ENCODE results near the gene ASPSCR1. TPM values are rescaled to one million over a fixed set of nuclear protein-coding genes. Genes with fewer than 3 reads are reported as not detected.

The ASPSCR1 gene
- total RNA-seq, 2 donors from 2014 or later = 17.9 to 57.4 TPM

- intact Hi-C loops (cut with DNase I) = no loop called here
- peaks cover 8 to 24% of the 10 kb centered on the region in 2 donors for H3K36me3 ChIP-seq (replicated peaks in 1 of 2; ENCODE audit: insufficient read depth in 1 of 2, low read depth in 2 of 2)
- WGBS, 2 donors = 90 to 96% methylated on average over 17 to 27 of the region's 28 CpGs
Measured at GRCh38 chr17:82055965-82056728, 78.7 kb downstream of the ASPSCR1 start.

GRCh38 chr17:82056729-82057621, 79.5 kb downstream of the ASPSCR1 start:
- Histone ChIP-seq H3K9me3 (no peaks in the 10 kb centered on the region), H3K27ac (no peak overlapping the region), H3K27me3 (no peaks in the 10 kb centered on the region), H3K4me1 (peaks cover 18% of the 10 kb centered on the region), H3K36me3 (replicated peaks in 1 of 2; ENCODE audit: insufficient read depth in 1 of 2, low read depth in 2 of 2) (peaks cover 8 to 28% of the 10 kb centered on the region in 2 donors), H3K4me3 (no peak overlapping the region)
- TF ChIP-seq CTCF (IDR thresholded peaks at IDR 0.05) = no peak
- TF ChIP-seq POLR2A (IDR thresholded peaks at IDR 0.05) = no peak
- intact Hi-C loops (cut with DNase I) = no loop called here
- ATAC-seq (no peak), DNase-seq (no peak)
- WGBS, 2 donors = 82 to 91% methylated on average over 13 to 26 of the region's 29 CpGs

More at GRCh38 chr17:82055965-82056728, 78.7 kb downstream of the ASPSCR1 start:
- no peak for DNase-seq
- peaks cover 18% of the 10 kb centered on the region for H3K4me1 ChIP-seq
- H3K27me3 ChIP-seq = no peaks in the 10 kb centered on the region
- H3K4me3 ChIP-seq = no peak overlapping the region
- H3K9me3 ChIP-seq = no peaks in the 10 kb centered on the region
- ATAC-seq = no peak
- no peak overlapping the region for H3K27ac ChIP-seq
- TF ChIP-seq POLR2A (IDR thresholded peaks at IDR 0.05) = no peak
- no peak for TF ChIP-seq CTCF (IDR thresholded peaks at IDR 0.05)

GRCh38 chr17:82058230-82058854, 80.9 kb downstream of the ASPSCR1 start:
- Histone ChIP-seq H3K4me1 (peaks cover 10% of the 10 kb centered on the region), H3K27ac (no peak overlapping the region), H3K4me3 (no peak overlapping the region), H3K9me3 (no peaks in the 10 kb centered on the region), H3K27me3 (no peaks in the 10 kb centered on the region), H3K36me3 (replicated peaks in 1 of 2; ENCODE audit: insufficient read depth in 1 of 2, low read depth in 2 of 2) (peaks cover 8 to 28% of the 10 kb centered on the region in 2 donors)
- ATAC-seq (no peak), DNase-seq (no peak)
- TF ChIP-seq CTCF (IDR thresholded peaks at IDR 0.05) (no peak), POLR2A (IDR thresholded peaks at IDR 0.05) (no peak)
- 83 to 93% methylated on average over 14 to 17 of the region's 17 CpGs for WGBS, 2 donors
- intact Hi-C loops (cut with DNase I) = no loop called here

GRCh38 chr17:82058855-82059249, 81.4 kb downstream of the ASPSCR1 start:
- H3K9me3 ChIP-seq = no peaks in the 10 kb centered on the region
- DNase-seq (no peak), ATAC-seq (no peak)
- H3K27ac ChIP-seq = no peak overlapping the region
- peaks cover 10% of the 10 kb centered on the region for H3K4me1 ChIP-seq
- H3K4me3 ChIP-seq = no peak overlapping the region
- peaks cover 8 to 28% of the 10 kb centered on the region in 2 donors for H3K36me3 ChIP-seq (replicated peaks in 1 of 2; ENCODE audit: insufficient read depth in 1 of 2, low read depth in 2 of 2)
- intact Hi-C loops (cut with DNase I) = no loop called here
- 88% methylated on average over 7 to 10 of the region's 10 CpGs for WGBS, 2 donors
- H3K27me3 ChIP-seq = no peaks in the 10 kb centered on the region
- TF ChIP-seq POLR2A (IDR thresholded peaks at IDR 0.05) (no peak), CTCF (IDR thresholded peaks at IDR 0.05) (no peak)

Data from body of pancreas (tissue), 4 donors.